ENCODE results near the gene HSD17B3.
"Not testable (repeated sequence)": the region's sequence is repeated elsewhere in the genome, so short reads cannot be mapped to it uniquely, and the experiment has no call there.

HSD17B3 gene

GRCh38 chr9:96302021-96302420 lies at the start of gene HSD17B3:
Gene HSD17B3, minus strand, starts transcription at chr9:96302176. Its CDS starts 72 bp downstream, at chr9:96302104.
- no peak for DNase-seq

- DNase-seq: no peak
Observed at GRCh38 chr9:96350866-96351265, 48.9 kb upstream of the HSD17B3 start.

GRCh38 chr9:96348261-96348660 lies 46.3 kb upstream of the HSD17B3 start:
- DNase-seq: no peak

DNA sequence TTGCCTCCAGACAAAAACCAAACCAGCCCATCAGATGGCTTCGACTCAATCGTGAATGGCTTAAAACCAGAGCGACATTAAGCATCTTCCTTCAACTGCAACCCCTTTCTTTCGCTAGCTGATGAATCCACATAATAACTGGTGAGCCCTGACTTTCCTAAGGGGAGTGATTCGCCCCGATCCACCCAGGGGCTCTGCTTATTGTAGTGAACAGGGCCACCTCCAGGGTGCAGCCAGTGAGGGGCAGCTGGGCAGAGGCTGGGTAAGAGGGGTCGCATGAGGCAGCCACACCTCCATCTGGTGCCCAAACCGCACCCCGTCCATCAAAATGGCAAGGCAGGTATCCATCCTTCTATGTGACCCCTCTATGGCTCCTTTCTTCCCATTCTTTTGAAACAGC lies 43.6 kb upstream of the HSD17B3 start:
- DNase-seq: no peak

- peak; percentile 65 for DNase-seq
Observed at GRCh38 chr9:96344458-96345180, 42.6 kb upstream of the HSD17B3 start.

- DNase-seq: no peak
Observed at GRCh38 chr9:96343515-96344360, 41.8 kb upstream of the HSD17B3 start.

- no peak for DNase-seq
Observed at GRCh38 chr9:96342571-96343245, 40.7 kb upstream of the HSD17B3 start.

- no peak for DNase-seq
Observed at GRCh38 chr9:96340707-96341106, 38.7 kb upstream of the HSD17B3 start.

- DNase-seq: no peak
Observed at GRCh38 chr9:96338299-96338698, 36.3 kb upstream of the HSD17B3 start.

DNA sequence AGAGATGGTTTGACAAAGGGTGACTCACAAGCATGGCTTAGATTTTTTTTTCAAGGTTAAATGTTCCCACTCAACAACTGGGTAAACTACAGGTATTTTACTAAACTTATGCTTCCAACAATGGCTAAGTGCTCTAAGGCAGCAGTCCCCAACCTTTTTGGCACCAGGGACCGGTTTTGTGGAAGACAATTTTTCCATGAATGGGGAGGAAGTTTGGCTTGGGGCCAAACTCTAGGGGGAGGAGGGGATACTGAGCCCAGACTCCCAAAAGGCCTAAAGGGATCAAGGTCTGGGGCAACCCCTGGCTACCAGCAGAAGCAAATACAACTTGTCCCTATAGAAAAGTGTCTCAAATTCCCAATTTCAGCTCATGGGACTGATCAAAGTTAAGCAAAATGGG lies 32.0 kb upstream of the HSD17B3 start:
- no peak for DNase-seq

- DNase-seq: no peak
Observed at GRCh38 chr9:96331236-96331947, 29.4 kb upstream of the HSD17B3 start.

DNA sequence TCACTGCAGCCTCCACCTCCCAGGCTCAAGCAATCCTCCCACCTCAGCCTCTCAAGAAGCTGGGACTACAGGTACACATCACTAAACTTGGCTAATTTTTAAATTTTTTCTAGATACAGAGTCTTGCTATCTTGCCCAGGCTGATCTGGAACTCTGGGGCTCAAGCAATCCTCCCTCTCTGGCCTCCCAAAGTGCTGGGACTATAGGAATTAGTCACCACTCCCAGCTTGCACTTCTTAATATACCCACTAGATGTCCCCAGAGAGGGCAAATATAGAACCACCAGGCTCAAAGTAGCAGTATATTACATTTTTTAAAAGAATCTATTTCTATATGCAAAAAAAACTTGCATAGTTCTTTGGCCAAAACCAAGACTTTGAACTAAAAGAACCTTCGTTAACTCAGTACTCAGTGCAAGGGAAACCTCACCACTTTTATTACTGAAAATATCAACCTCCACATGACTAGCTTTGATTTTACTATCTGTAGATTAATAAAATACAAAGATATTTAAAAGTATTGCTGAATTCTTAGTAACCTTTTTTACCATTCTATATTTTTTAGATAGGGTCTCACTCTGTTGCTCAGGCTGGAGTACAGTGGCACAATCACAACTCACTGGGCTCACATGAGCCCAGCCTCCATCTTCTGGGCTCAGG lies 25.8 kb upstream of the HSD17B3 start:
- no peak for DNase-seq

- DNase-seq: no peak
Observed at GRCh38 chr9:96323169-96323568, 21.2 kb upstream of the HSD17B3 start.

GRCh38 chr9:96322736-96323135 lies 20.8 kb upstream of the HSD17B3 start:
- DNase-seq: not testable (repeated sequence)

DNA sequence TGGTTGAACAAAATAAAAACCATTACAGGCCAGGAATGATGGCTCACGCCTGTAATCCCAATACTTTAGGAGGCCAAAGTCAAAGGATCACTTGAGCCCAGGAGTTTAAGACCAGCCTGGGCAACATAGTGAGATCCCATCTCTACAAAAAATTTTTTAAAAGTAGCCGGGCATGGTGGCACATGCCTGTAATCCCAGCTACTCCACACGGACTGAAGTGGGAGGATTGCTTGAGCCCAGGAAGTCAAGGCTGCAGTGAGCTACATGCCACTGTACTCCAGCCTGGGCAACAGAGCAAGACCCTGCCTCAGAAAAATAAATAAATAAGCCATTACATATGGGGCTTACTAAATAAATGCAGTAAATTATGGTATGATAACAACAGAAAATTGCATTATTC lies 20.2 kb upstream of the HSD17B3 start:
- not testable (repeated sequence) for DNase-seq

DNA sequence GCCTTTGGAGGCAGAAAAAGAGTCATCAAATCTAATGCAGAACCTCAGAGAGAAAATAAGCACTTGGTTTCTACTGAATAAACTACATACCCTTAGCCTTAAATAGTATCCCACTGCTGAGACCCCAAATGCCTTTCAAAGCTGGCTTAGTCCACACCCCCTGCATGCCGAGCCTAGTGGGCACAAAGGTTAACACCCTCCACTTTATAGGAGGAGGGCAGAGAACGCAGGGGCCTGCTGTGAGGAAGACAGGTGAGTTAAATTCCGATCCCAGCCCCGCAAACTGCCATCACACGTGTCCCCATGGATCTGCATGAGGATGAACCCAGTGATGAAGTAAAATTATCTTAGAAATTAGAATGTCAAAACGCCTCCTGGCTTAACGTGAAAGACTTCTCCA lies 19.5 kb upstream of the HSD17B3 start:
- DNase-seq: no peak

DNA sequence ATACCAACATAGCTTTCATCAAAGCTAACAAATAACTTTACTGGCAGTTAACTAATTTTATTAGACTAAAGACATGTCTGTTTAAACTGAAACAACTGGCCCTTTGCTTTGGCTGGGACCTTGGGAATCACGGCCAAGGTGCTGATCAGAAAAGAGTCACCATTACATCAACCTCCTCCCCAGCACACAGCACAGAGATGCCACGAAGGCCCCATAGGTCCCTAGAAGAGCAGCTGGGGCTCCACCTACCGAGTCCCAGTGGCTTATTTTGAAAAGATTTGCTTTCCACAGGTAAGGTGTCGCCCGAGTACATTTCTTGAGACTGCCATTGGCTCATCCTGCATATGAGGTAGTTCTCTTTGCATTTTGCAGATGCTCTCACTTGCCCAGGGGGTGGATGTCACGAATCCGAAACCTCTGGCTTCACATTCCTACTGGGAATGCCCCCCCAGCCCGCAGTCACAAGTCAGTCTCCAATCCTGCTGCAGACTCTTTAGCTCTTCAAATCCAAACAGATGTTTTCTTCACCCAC lies 18.8 kb upstream of the HSD17B3 start:
- DNase-seq: no peak

DNA sequence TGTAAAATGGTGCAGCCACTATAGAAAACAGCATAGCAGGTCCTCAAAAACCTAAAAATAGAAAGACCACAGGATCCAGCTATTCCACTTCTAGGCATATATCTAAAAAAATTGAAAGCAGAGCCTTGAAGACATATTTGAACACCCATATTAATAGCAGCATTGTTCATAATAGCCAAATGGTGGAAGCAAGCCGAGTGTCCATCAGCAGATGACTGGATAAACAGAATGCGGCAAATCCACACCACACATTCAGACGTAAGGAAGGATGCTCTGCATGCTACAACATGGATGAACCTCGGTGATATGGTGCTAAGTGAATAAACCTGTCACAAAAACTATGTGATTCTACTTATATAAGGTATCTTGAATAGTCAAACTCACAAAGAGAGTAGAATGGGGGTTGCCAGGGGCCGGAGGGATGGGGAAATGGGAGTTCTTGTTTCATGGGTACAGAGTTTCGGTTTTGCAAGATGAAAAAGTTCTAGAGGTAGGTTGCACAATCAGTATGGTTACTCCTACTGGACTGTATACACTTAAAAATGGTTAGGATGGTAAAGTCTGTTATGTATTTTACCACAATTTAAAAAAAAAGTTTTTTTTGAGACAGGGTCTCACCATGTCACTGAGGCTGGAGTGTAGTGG lies 17.1 kb upstream of the HSD17B3 start:
- DNase-seq: no peak

DNA sequence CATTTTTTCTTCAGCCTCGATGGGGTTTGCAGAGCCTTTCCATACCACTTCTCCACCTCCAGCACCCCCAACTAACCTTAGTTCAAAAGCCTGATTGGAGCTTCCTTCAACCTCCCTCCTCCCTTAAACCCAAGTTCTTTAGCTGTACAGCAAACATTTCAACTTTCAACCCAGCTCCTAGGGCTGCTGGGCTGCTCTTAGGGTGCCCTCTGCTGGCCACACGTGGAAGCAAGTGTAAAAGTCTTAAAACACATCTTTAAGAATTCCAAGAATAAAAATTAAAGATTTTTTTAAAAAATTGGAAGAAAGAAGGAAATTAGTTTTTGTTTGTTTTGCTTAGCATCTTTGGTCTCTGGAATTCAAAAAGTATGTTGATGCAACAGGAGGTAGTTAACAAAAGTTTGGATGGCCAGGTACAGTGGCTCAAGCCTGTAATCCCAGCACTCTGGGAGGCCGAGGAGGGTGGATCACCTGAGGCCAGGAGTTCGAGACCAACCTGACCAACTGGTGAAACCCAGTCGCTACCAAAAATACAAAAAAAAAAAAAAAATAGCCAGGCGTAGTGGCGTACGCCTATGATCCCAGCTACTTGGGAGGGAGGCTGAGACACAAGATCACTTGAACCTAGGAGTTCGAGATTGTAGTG lies 15.5 kb upstream of the HSD17B3 start:
- peak; percentile 69 for DNase-seq

- DNase-seq: no peak
Observed at GRCh38 chr9:96309850-96310249, 7.9 kb upstream of the HSD17B3 start.

DNA sequence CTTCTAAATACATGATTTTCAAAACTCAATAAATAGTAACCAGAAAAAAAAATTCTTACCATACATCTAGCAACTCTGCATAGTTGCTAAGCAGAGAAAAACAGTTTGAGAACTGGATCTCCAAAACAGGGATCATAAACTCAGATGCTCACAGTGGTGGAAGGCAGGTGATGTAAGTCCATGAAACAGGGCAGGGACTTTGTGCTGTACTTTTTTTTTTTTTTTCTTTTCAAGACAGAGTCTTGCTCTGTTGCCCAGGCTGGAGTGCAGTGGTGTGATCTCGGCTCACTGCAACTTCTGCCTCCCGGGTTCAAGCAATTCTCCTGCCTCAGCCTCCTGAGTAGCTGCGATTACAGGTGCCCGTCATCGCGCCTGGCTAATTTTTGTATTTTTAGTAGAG lies 5.0 kb upstream of the HSD17B3 start:
- not testable (repeated sequence) for DNase-seq
